ENCODE results near the gene WASL. TPM values are rescaled to one million over a fixed set of nuclear protein-coding genes. Genes with fewer than 3 reads are reported as not detected.

WASL gene
- total RNA-seq, 4 donors from 2014 or later, result 42.5 to 55.9 (median 47.9) TPM

GRCh38 chr7:123677061-123677715 is 71.6 kb downstream of the WASL start:
- Histone ChIP-seq H3K36me3 (peaks cover 0 to 27% of the 10 kb centered on the region in 2 donors), H3K27me3 (no peaks in the 10 kb centered on the region), H3K9me3 (no peaks in the 10 kb centered on the region), H3K4me1 (peaks cover 0 to 23% (median 0%) of the 10 kb centered on the region in 3 donors), H3K4me3 (no peak overlapping the region), H3K27ac (no peak overlapping the region)
- no peak for ATAC-seq
- TF ChIP-seq POLR2A (IDR thresholded peaks at IDR 0.05) (no peak), EP300 (IDR thresholded peaks at IDR 0.05) (no peak), CTCF (IDR thresholded peaks at IDR 0.05) (no peak)
- 64 to 94% methylated on average over 2 of the region's 2 CpGs for WGBS, 2 donors (ENCODE audit: low coverage in 1 of 2)

GRCh38 chr7:123675181-123675473 is 73.7 kb downstream of the WASL start:
- no peak overlapping the region for H3K4me3 ChIP-seq
- ATAC-seq, result peak; percentile 68
- peaks cover 0 to 23% (median 0%) of the 10 kb centered on the region in 3 donors for H3K4me1 ChIP-seq
- TF ChIP-seq CTCF (IDR thresholded peaks at IDR 0.05) (no peak), POLR2A (IDR thresholded peaks at IDR 0.05) (no peak), POLR2AphosphoS5 (IDR thresholded peaks at IDR 0.05) (no peak), EP300 (IDR thresholded peaks at IDR 0.05) (no peak)
- peaks cover 0 to 10% of the 10 kb centered on the region in 2 donors for H3K36me3 ChIP-seq
- H3K27me3 ChIP-seq, result no peaks in the 10 kb centered on the region
- H3K9me3 ChIP-seq, result no peaks in the 10 kb centered on the region
- peak overlapping the region in 2 of 4 donors; percentile 11 to 13 for H3K27ac ChIP-seq

- peak; percentile 57 for ATAC-seq
- H3K27ac ChIP-seq, result peak overlapping the region in 3 of 4 donors; percentile 3 to 18 (median 11)
These were observed 74.2 kb downstream of the WASL start for GRCh38 chr7:123674399-123675180.

GRCh38 chr7:123673752-123674398 is 74.9 kb downstream of the WASL start:
- Histone ChIP-seq H3K4me1 (peaks cover 0 to 23% (median 0%) of the 10 kb centered on the region in 3 donors), H3K9me3 (no peaks in the 10 kb centered on the region), H3K27me3 (no peaks in the 10 kb centered on the region), H3K36me3 (no peaks in the 10 kb centered on the region), H3K27ac (no peak overlapping the region), H3K4me3 (no peak overlapping the region)
- no peak for ATAC-seq
- TF ChIP-seq POLR2AphosphoS5 (IDR thresholded peaks at IDR 0.05) (no peak), EP300 (IDR thresholded peaks at IDR 0.05) (no peak), CTCF (IDR thresholded peaks at IDR 0.05) (no peak), POLR2A (IDR thresholded peaks at IDR 0.05) (no peak)
- WGBS, 2 donors (ENCODE audit: low coverage in 1 of 2), result 72 to 80% methylated on average over 3 of the region's 3 CpGs

More at GRCh38 chr7:123674399-123675180, 74.2 kb downstream of the WASL start:
- H3K36me3 ChIP-seq, result peaks cover 0 to 5% of the 10 kb centered on the region in 2 donors
- TF ChIP-seq POLR2A (IDR thresholded peaks at IDR 0.05) (no peak), CTCF (IDR thresholded peaks at IDR 0.05) (no peak)
- 15% methylated on average over 2 of the region's 2 CpGs; no CpG with 5 or more reads in 1 of the 2 donors for WGBS, 2 donors (ENCODE audit: low coverage in 1 of 2)
- no peak overlapping the region for H3K4me3 ChIP-seq
- H3K9me3 ChIP-seq, result no peaks in the 10 kb centered on the region
- H3K4me1 ChIP-seq, result peaks cover 0 to 23% (median 0%) of the 10 kb centered on the region in 3 donors
- no peaks in the 10 kb centered on the region for H3K27me3 ChIP-seq
